Activated naive CD4-positive, alpha-beta T cell treated with anti-CD3 and anti-CD28 coated beads, Interleukin-2, amount 50 U/mL, for 24 hours (primary cell): ENCODE measurements around the gene GGCX.
"Not testable (repeated sequence)": the region's sequence is repeated elsewhere in the genome, so short reads cannot be mapped to it uniquely, and the experiment has no call there.

Source experiments
- H3K27ac Mint-ChIP-seq: one replicate; pipeline ENCODE4 v1.8.0; 2021; ENCODE audit warnings: mild to moderate bottlenecking, mixed read lengths
- H3K27me3 Mint-ChIP-seq: one replicate; pipeline ENCODE4 v1.8.0; 2021; ENCODE audit warnings: mixed read lengths
- H3K36me3 Mint-ChIP-seq: one replicate; pipeline ENCODE4 v1.8.0; 2021; ENCODE audit warnings: mixed read lengths
- H3K4me1 Mint-ChIP-seq: one replicate; pipeline ENCODE4 v1.8.0; 2021; ENCODE audit warnings: mixed read lengths
- H3K4me3 Mint-ChIP-seq: one replicate; pipeline ENCODE4 v1.8.0; 2021; ENCODE audit warnings: mild to moderate bottlenecking, mixed read lengths
- H3K9me3 Mint-ChIP-seq: one replicate; pipeline ENCODE4 v1.8.0; 2021; ENCODE audit warnings: mixed read lengths

The GGCX gene

GRCh38 chr2:85561280-85562212 lies at the start of gene GGCX:
GGCX (minus strand) TSS chr2:85561493; CDS start chr2:85561428, 65 bp downstream.
- H3K9me3 Mint-ChIP-seq: no peaks in the 10 kb centered on the region
- peaks cover 44% of the 10 kb centered on the region for H3K4me1 Mint-ChIP-seq
- peak within 1 kb of the TSS; percentile 98 for H3K4me3 Mint-ChIP-seq
- H3K27ac Mint-ChIP-seq: peak within 1 kb of the TSS; percentile 94
- H3K36me3 Mint-ChIP-seq: peaks cover 3% of the 10 kb centered on the region
- no peaks in the 10 kb centered on the region for H3K27me3 Mint-ChIP-seq

GRCh38 chr2:85607268-85608215 lies 46.2 kb upstream of the GGCX start:
- H3K4me1 Mint-ChIP-seq: peaks cover 64% of the 10 kb centered on the region
- H3K9me3 Mint-ChIP-seq: no peaks in the 10 kb centered on the region
- H3K27ac Mint-ChIP-seq: peak overlapping the region; percentile 19
- peaks cover 4% of the 10 kb centered on the region for H3K36me3 Mint-ChIP-seq
- H3K4me3 Mint-ChIP-seq: no peak overlapping the region
- H3K27me3 Mint-ChIP-seq: no peaks in the 10 kb centered on the region

- H3K27me3 Mint-ChIP-seq: no peaks in the 10 kb centered on the region
- peaks cover 64% of the 10 kb centered on the region for H3K4me1 Mint-ChIP-seq
- no peaks in the 10 kb centered on the region for H3K9me3 Mint-ChIP-seq
- H3K36me3 Mint-ChIP-seq: peaks cover 4% of the 10 kb centered on the region
- H3K4me3 Mint-ChIP-seq: no peak overlapping the region
- H3K27ac Mint-ChIP-seq: no peak overlapping the region
Measured at GRCh38 chr2:85606116-85606455, 44.8 kb upstream of the GGCX start.

DNA sequence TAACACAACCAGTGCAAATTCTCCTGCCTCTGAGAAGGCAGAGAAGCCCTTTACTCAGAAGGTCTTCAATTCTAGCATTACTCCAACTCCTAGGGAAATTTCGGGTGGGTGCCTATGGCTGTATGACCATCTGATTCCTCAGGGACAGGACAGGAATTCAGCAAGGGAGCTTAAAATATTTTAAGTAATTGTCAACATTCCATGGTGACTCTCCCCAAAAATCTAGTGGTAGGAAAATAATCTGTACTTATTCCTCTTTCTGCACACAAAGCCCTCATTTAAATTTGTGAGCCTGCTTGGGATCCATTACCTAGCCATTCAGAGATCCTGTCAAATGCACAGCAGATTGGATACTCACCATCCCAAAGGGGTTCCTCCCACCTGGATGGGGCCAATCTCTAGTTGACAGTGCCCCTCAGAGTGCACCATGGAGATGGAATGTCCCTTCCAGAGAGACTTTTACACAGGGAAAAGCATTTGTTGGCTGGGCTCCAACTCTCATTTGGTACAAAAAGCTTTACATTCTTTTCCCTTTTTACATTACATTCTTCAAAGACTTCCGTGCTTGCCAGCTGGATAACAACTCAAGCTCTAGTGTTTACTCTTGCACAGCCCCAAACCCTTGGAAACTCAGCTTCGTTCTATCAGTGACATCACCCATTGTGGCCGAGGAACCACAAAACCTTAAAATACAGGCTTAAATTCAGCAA lies 44.3 kb upstream of the GGCX start:
- Mint-ChIP-seq H3K4me1 (peaks cover 64% of the 10 kb centered on the region), H3K4me3 (no peak overlapping the region), H3K36me3 (peaks cover 4% of the 10 kb centered on the region), H3K27ac (no peak overlapping the region), H3K9me3 (no peaks in the 10 kb centered on the region), H3K27me3 (no peaks in the 10 kb centered on the region)

DNA sequence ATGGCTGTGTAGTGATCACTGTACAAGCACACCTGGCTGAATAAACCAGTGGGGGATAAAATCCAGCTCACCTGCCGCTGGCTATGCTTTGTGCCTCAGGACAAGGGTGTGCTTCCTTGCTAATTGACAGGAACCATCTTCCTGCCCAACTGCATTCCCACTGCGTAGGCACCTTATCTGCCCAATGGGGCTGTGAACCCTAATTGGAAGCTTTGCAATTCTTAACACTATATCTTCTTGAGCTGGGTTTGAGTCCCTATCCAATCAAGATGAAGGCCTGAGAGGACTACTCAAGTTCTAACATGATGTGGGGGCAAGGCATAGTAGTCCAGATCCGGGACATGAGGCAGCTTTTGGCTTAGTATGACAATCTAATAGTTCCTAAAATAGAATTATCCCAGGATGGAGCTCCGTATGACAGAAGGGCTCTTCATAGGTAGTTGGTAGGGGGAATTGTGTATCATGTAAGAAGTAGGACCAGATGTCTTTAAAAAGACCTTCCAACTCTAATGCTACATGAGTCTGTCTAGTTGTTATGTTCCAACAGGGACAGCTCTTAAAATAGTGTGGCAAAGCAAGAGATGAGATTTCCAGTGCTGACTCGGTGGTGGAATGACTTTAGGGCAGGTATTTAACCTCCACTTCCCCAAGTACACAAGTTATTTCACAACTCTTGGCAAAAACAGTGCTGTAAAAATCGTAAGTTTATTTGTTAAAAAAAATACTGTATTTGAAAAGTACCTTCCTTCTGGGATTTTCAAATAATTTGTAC lies 43.5 kb upstream of the GGCX start:
- Mint-ChIP-seq H3K36me3 (peaks cover 1% of the 10 kb centered on the region), H3K9me3 (no peaks in the 10 kb centered on the region), H3K4me1 (peaks cover 56% of the 10 kb centered on the region), H3K27ac (peak overlapping the region; percentile 41), H3K4me3 (no peak overlapping the region), H3K27me3 (no peaks in the 10 kb centered on the region)

- Mint-ChIP-seq H3K4me3 (peak overlapping the region; percentile 88), H3K4me1 (peaks cover 50% of the 10 kb centered on the region), H3K27ac (peak overlapping the region; percentile 46)
- H3K27me3 Mint-ChIP-seq, H3K36me3 Mint-ChIP-seq, H3K9me3 Mint-ChIP-seq: not testable (repeated sequence)
Measured at GRCh38 chr2:85604133-85604444, 42.8 kb upstream of the GGCX start.

- Mint-ChIP-seq H3K4me1 (peaks cover 38% of the 10 kb centered on the region), H3K27ac (peak within 1 kb of the TSS; percentile 87), H3K36me3 (no peaks in the 10 kb centered on the region), H3K9me3 (no peaks in the 10 kb centered on the region), H3K4me3 (peak within 1 kb of the TSS; percentile 88), H3K27me3 (no peaks in the 10 kb centered on the region)
Measured at GRCh38 chr2:85602476-85603234, 41.4 kb upstream of the GGCX start, which contains the start of gene TMEM150A. TMEM150A (minus strand) TSS chr2:85602698; CDS start chr2:85601948, 750 bp downstream.

DNA sequence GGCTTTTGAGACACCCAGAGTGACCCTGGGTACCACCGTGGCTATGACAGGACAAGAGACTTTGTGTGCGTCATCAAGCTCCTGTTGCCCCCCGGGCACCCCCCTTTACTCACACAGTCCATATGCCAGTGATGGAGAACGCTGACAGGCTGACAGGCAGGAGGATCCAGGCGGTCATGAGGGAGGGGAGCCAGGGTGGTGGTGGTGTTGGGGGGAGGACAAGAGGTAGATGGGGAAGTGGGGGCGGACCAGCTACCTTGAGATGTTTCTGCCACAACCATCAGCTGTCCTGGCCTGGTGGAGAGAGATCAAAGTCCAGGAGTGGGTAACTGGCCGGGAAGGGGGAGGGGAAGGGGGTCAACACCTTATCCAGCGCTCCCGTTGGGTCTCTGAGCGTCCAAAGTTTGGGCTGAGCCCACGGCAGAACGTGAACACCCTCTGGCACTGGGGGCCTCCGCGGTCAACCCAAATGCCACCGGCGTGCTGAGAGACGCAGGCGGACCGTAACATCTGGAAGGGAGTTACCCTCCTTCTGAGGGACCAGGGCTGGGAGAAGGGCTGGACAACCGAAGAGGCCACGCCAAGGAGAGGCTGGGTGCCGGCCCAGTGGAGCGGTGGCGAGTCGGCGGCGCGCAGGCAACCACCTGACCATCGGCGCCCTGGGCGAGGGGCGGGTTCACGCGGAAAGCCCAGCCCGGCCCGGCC lies 40.6 kb upstream of the GGCX start:
- Mint-ChIP-seq H3K4me1 (peaks cover 37% of the 10 kb centered on the region), H3K36me3 (no peaks in the 10 kb centered on the region), H3K27ac (peak overlapping the region; percentile 87), H3K27me3 (no peaks in the 10 kb centered on the region), H3K9me3 (no peaks in the 10 kb centered on the region), H3K4me3 (peak overlapping the region; percentile 85)

GRCh38 chr2:85600951-85601770 lies 39.9 kb upstream of the GGCX start:
- H3K4me3 Mint-ChIP-seq: peak overlapping the region; percentile 85
- peak overlapping the region; percentile 87 for H3K27ac Mint-ChIP-seq
- H3K9me3 Mint-ChIP-seq: no peaks in the 10 kb centered on the region
- peaks cover 41% of the 10 kb centered on the region for H3K4me1 Mint-ChIP-seq
- H3K27me3 Mint-ChIP-seq: no peaks in the 10 kb centered on the region
- no peaks in the 10 kb centered on the region for H3K36me3 Mint-ChIP-seq

DNA sequence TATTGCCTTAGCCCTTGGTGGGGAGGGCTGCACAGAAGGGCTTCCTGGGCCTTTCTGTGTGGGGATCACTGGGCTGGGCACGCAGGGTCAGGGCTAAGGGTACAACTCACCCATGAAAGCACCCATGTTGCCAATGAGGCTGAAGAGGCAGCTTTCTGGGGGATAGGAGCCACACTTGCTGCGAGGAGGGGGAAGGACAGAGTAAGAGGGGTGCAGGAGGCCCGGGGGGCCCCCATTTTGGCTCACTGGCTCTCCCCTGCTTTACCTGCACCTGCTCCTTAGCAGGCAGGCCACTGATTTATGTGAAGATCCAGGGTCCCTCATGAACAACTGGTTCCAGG lies 38.9 kb upstream of the GGCX start:
- no peaks in the 10 kb centered on the region for H3K36me3 Mint-ChIP-seq
- H3K9me3 Mint-ChIP-seq: no peaks in the 10 kb centered on the region
- no peak overlapping the region for H3K27ac Mint-ChIP-seq
- H3K27me3 Mint-ChIP-seq: no peaks in the 10 kb centered on the region
- no peak overlapping the region for H3K4me3 Mint-ChIP-seq
- peaks cover 40% of the 10 kb centered on the region for H3K4me1 Mint-ChIP-seq

DNA sequence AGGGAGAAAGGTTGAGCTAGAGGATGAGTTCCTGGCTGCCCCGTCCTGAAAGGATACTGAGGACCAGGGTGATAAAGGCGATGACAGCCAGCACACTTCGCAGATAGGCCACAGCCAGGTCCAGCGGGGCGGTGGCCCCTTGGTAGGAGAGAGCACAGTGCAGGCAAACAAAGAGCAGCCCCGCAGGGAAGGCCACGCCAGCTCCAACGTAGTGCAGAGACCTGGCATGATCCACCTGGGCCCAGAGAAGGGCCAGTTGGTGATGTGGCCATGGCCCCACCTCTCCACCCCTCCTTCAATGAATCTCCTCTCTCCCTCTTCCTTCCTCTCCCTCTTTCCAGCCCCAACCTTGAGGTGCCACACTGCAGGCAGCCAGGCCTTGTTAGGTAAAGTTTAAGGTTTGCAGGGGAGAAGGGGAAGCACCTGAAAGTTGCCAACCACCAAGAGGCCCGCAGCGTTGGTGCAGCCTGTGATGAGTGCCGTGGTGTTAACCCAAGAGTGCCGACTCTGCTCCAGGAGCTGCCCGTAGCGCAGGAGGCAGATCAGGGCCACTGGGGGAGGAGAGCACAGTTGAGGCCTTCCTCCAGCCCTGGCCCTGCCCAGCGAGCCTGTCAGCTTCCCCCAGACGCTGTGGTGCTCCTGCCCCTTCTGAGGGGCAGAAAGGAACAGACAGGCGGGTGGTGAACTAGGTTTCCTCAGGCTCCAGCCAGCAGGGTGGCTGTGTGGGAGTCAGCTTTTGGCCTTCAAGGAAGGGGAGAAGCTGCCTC lies 38.4 kb upstream of the GGCX start:
- Mint-ChIP-seq H3K4me3 (no peak overlapping the region), H3K27me3 (no peaks in the 10 kb centered on the region), H3K36me3 (no peaks in the 10 kb centered on the region), H3K27ac (peak overlapping the region; percentile 23), H3K4me1 (peaks cover 39% of the 10 kb centered on the region), H3K9me3 (no peaks in the 10 kb centered on the region)

DNA sequence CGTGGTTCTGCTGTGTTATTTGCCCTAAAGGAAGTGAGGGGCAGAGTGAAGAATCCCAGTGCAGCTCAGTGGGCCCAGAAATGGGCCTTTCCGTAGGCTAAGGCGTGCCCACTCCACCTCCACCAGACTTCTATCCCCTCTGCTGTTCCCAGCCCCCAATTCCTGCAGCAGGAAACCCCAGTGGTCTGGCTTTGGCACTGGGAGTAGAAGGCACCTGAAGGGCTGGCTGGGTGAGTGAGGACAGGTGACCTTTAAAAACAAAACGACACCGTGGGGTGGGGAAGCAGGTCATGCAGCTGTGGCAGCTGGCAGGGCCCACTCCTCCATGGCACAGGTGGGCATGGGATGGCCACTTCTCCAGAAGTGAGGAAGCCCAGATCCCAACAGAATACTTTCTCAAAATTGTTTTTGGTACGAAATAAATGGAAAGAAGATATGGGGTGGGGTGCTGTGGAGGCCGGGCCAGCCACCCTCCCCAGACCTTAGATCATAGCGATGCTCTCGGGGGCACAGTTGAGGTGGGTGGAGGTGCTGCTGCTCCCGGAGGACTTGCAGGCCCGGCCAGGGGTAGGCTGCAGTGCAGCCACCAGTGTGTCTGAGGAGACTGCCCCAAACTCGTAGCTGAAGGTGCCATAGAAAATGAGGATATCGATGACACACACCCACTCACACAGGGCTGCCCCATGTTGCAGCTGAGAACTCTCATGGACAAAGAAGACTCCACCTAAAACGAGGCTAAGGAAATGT lies 37.5 kb upstream of the GGCX start:
- peaks cover 40% of the 10 kb centered on the region for H3K4me1 Mint-ChIP-seq

More for the DNA sequence above, 37.5 kb upstream of the GGCX start:
- Mint-ChIP-seq H3K27ac (no peak overlapping the region), H3K27me3 (no peaks in the 10 kb centered on the region), H3K36me3 (no peaks in the 10 kb centered on the region), H3K4me3 (no peak overlapping the region), H3K9me3 (no peaks in the 10 kb centered on the region)
